SK-N-SH (cell line): ENCODE measurements around the gene ATP1A2. TPM values are rescaled to one million over a fixed set of nuclear protein-coding genes. Genes with fewer than 3 reads are reported as not detected.

Source experiments
- CTCF ChIA-PET: fragments of 300-600, 350-600 bp; formaldehyde crosslinking; extraction: SDS; loops from one replicate; lab custom pipeline; 2021; lab: Yijun Ruan, JAX
- POLR2A ChIA-PET: fragments of 350-600 bp; sonication (Branson Sonifier 250); formaldehyde crosslinking; extraction: SDS; loops from one replicate; lab custom pipeline; 2020; ENCODE audit warnings: antibody characterized with exemption, inconsistent platforms; lab: Yijun Ruan, JAX
- DNase-seq: peaks from one replicate; pipeline ENCODE4 v3.0.0; 2012
- H2AFZ ChIP-seq: fragments of 200-600 bp; sonication (generic); 2 replicates; pipeline ENCODE4 v1.8.1; 2016; ENCODE audit warnings: antibody characterized with exemption, mild to moderate bottlenecking, low read depth
- H3F3A ChIP-seq: fragments of 200-600 bp; sonication (generic); replicated peaks from 2 replicates; pipeline ENCODE3; 2016; ENCODE audit warnings: antibody characterized with exemption, mild to moderate bottlenecking; ENCODE audit not compliant: insufficient read depth
- H3K27ac ChIP-seq, 2 experiments: fragments of 200-500 bp in 1 of 2; fragments of 200-600 bp in 1 of 2; sonication (Bioruptor generic) in 1 of 2; sonication (generic), shearing (Covaris generic) in 1 of 2; 2 replicates each; pipeline versions ENCODE4 v1.5.1 to v1.6.1; 2014 to 2016; ENCODE audit warnings: low read depth in 2 of 2, inconsistent platforms in 1 of 2, low read length in 1 of 2, mild to moderate bottlenecking in 1 of 2, mixed read lengths in 1 of 2
- H3K27me3 ChIP-seq: fragments of 200-600 bp; sonication (generic), shearing (Covaris generic); 2 replicates; pipeline ENCODE4 v1.6.1; 2016; ENCODE audit warnings: mixed run types; ENCODE audit not compliant: insufficient read depth
- H3K36me3 ChIP-seq, 2 experiments: fragments of 200-500 bp in 1 of 2; fragments of 200-600 bp in 1 of 2; sonication (Bioruptor generic) in 1 of 2; sonication (generic) in 1 of 2; replicated peaks in 1 of 2; 2 replicates each; pipeline versions ENCODE3 to v1.5.1; 2014 to 2016; ENCODE audit warnings: low read length in 1 of 2, mild to moderate bottlenecking in 1 of 2; ENCODE audit not compliant: insufficient read depth in 2 of 2, control insufficient read depth in 1 of 2
- H3K4me1 ChIP-seq, 2 experiments: fragments of 200-500 bp in 1 of 2; fragments of 200-600 bp in 1 of 2; sonication (Bioruptor generic) in 1 of 2; sonication (generic), shearing (Covaris generic) in 1 of 2; 2 replicates each; pipeline versions ENCODE4 v1.5.1 to v1.6.1; 2014 to 2016; ENCODE audit warnings: low read depth in 1 of 2, low read length in 1 of 2, mixed run types in 1 of 2; ENCODE audit not compliant: insufficient read depth in 2 of 2, control insufficient read depth in 1 of 2
- H3K4me2 ChIP-seq: fragments of 200-600 bp; sonication (generic), shearing (Covaris generic); 2 replicates; pipeline ENCODE4 v1.6.1; 2017; ENCODE audit warnings: mixed run types
- H3K4me3 ChIP-seq, 2 experiments: fragments of 200-500 bp in 1 of 2; fragments of 200-600 bp in 1 of 2; sonication (Bioruptor generic) in 1 of 2; sonication (generic), shearing (Covaris generic) in 1 of 2; 2 replicates each; pipeline versions ENCODE4 v1.5.1 to v1.8.1; 2014 to 2016; ENCODE audit warnings: low read depth in 2 of 2, inconsistent platforms in 1 of 2, low read length in 1 of 2, mild to moderate bottlenecking in 1 of 2, mixed read lengths in 1 of 2, moderate library complexity in 1 of 2
- H3K79me2 ChIP-seq: fragments of 200-600 bp; sonication (generic); 2 replicates; pipeline ENCODE4 v1.8.1; 2017; ENCODE audit warnings: mild to moderate bottlenecking; ENCODE audit not compliant: insufficient read depth
- H3K9ac ChIP-seq: fragments of 200-600 bp; sonication (generic); 2 replicates; pipeline ENCODE4 v1.6.1; 2017; ENCODE audit warnings: mixed run types
- H3K9me2 ChIP-seq: fragments of 200-600 bp; sonication (generic); 2 replicates; pipeline ENCODE4 v1.6.1; 2017; ENCODE audit warnings: mixed run types
- H3K9me3 ChIP-seq: fragments of 200-600 bp; sonication (generic); 2 replicates; pipeline ENCODE4 v1.6.1; 2017; ENCODE audit warnings: mixed run types, mild to moderate bottlenecking, moderate library complexity
- H4K20me1 ChIP-seq: fragments of 200-600 bp; sonication (generic); 2 replicates; pipeline ENCODE4 v1.6.1; 2017; ENCODE audit warnings: mild to moderate bottlenecking, mixed run types; ENCODE audit not compliant: insufficient read depth
- CHD2 ChIP-seq: fragments of 150-350 bp; IDR thresholded peaks from 2 replicates; pipeline ENCODE4 v1.6.1; 2018; ENCODE audit warnings: low read length; ENCODE audit not compliant: partially characterized antibody
- FOXM1 ChIP-seq: IDR thresholded peaks from 2 replicates; pipeline ENCODE4 v1.4.0; 2012; ENCODE audit warnings: low read depth, mild to moderate bottlenecking
- GATA2 ChIP-seq: sonication (generic); formaldehyde crosslinking; IDR thresholded peaks from 2 replicates; pipeline ENCODE4 v1.5.0; 2020; ENCODE audit warnings: mild to moderate bottlenecking, missing genetic modification reagents
- MAX ChIP-seq: IDR thresholded peaks from 2 replicates; pipeline ENCODE4 v1.4.0; 2012; ENCODE audit warnings: low read depth
- NRF1 ChIP-seq: IDR thresholded peaks from 2 replicates; pipeline ENCODE4 v1.6.1; 2012; ENCODE audit warnings: low read depth, mild to moderate bottlenecking, low read length
- REST ChIP-seq: IDR thresholded peaks from 2 replicates; pipeline ENCODE4 v1.6.1; 2012; ENCODE audit warnings: mild to moderate bottlenecking, low read depth, low read length, moderate library complexity
- SIN3A ChIP-seq: IDR thresholded peaks from 2 replicates; pipeline ENCODE4 v1.6.1; 2012; ENCODE audit warnings: low read depth, mild to moderate bottlenecking, low read length, moderate library complexity, borderline replicate concordance
- TAF1 ChIP-seq: IDR thresholded peaks from 2 replicates; pipeline ENCODE4 v1.6.1; 2012; ENCODE audit warnings: low read depth, mild to moderate bottlenecking, low read length, moderate library complexity, borderline replicate concordance
- TEAD4 ChIP-seq: IDR thresholded peaks from 2 replicates; pipeline ENCODE4 v1.4.0; 2012; ENCODE audit warnings: mild to moderate bottlenecking, borderline replicate concordance; ENCODE audit not compliant: insufficient read depth
- USF1 ChIP-seq: IDR thresholded peaks from 2 replicates; pipeline ENCODE4 v1.4.0; 2012; ENCODE audit warnings: low read depth, borderline replicate concordance
- USF2 ChIP-seq: fragments of 150-350 bp; IDR thresholded peaks from 2 replicates; pipeline ENCODE4 v1.6.1; 2017; ENCODE audit warnings: antibody characterized with exemption, low read length, low read depth, borderline replicate concordance
- YY1 ChIP-seq: IDR thresholded peaks from 2 replicates; pipeline ENCODE4 v1.4.0; 2012; ENCODE audit warnings: low read depth, mild to moderate bottlenecking
- WGBS: methylation state at CpG from one replicate; pipeline ENCODE4 v1.1.6; 2017; ENCODE audit warnings: low lambda C conversion rate; 5-methylcytosine and 5-hydroxymethylcytosine counted together
- polyA plus RNA-seq, 3 experiments: library from polyadenylated mRNA; depleted of rRNA; stranded (reverse); fragments of >200 nt; gene quantifications; 2 replicates each; pipeline ENCODE4 v1.2.3, GENCODE V29; 2012

ATP1A2 gene
- polyA plus RNA-seq, 1 of the 3 experiments (the other 2 are of a cell fraction): 0.07 TPM

- Histone ChIP-seq H3K4me2 (peak overlapping the region; percentile 91), H2AFZ (peak overlapping the region; percentile 86), H3K4me1 (peaks cover 0 to 9% of the 10 kb centered on the region in 2 experiments; a peak in 1 of 4 replicates), H3K9me3 (no peaks in the 10 kb centered on the region), H3K27ac (no peak overlapping the region), H3K4me3 (peak overlapping the region; percentile 52 to 68), H4K20me1 (no peaks in the 10 kb centered on the region), H3K9me2 (no peaks in the 10 kb centered on the region), H3K36me3 (no peaks in the 10 kb centered on the region), H3K9ac (no peak overlapping the region), H3K79me2 (no peaks in the 10 kb centered on the region), H3K27me3 (peaks cover 31% of the 10 kb centered on the region), H3F3A (no peaks in the 10 kb centered on the region)
- CTCF ChIA-PET: interaction anchor here (0.6 to 14.2 kb wide), 8 partner anchors 8 to 182 kb away, joined by 3 to 163 read pairs (median 4); no protein-coding TSS in a partner anchor
- WGBS: 9% methylated on average over 40 of the region's 46 CpGs
- peak; percentile 97 for DNase-seq
- TF ChIP-seq GATA2 (CRISPR knock-in tag) (peak; percentile 26; the same call in 1 of the 2 replicates), TAF1 (no peak)
- POLR2A ChIA-PET: interaction anchor here (0.5 to 1.1 kb wide), 3 partner anchors 18 to 138 kb away, joined by 3 read pairs; partner anchors contain the start of gene IGSF8
Measured at GRCh38 chr1:160070243-160071163, 45.1 kb upstream of the ATP1A2 start.

- H3K4me1 ChIP-seq: peaks cover 0 to 9% of the 10 kb centered on the region in 2 experiments; a peak in 1 of 4 replicates
- H3K9me3 ChIP-seq: no peaks in the 10 kb centered on the region
- WGBS: 65% methylated on average over 5 of the region's 5 CpGs
- no peak overlapping the region for H3K9ac ChIP-seq
- TF ChIP-seq USF2 (no peak), MAX (no peak), FOXM1 (no peak), CHD2 (no peak), YY1 (no peak), USF1 (no peak), REST (no peak), NRF1 (no peak), TEAD4 (no peak), SIN3A (no peak)
- ChIA-PET POLR2A (no interaction called here), CTCF (interaction anchor here (1.0 to 14.2 kb wide), 7 partner anchors 14 to 181 kb away, joined by 3 to 163 read pairs (median 3); no protein-coding TSS in a partner anchor)
- H3K36me3 ChIP-seq: no peaks in the 10 kb centered on the region
- no peak overlapping the region for H3K4me2 ChIP-seq
- no peak overlapping the region for H3K4me3 ChIP-seq
- H3K27ac ChIP-seq: no peak overlapping the region
- no peaks in the 10 kb centered on the region for H3F3A ChIP-seq
- peaks cover 27% of the 10 kb centered on the region for H3K27me3 ChIP-seq
- H2AFZ ChIP-seq: no peak overlapping the region
- no peak for DNase-seq
- H4K20me1 ChIP-seq: no peaks in the 10 kb centered on the region
- no peaks in the 10 kb centered on the region for H3K9me2 ChIP-seq
- no peaks in the 10 kb centered on the region for H3K79me2 ChIP-seq
Measured at GRCh38 chr1:160071289-160071688, 44.3 kb upstream of the ATP1A2 start.
